PC-9 (cell line): ENCODE data around the gene SEMA3B. TPM values are rescaled to one million over a fixed set of nuclear protein-coding genes. Genes with fewer than 3 reads are reported as not detected.
A peak's percentile ranks its signal among the peaks of the same experiment; 100 is the strongest.

ENCODE experiments used
- BruUV-seq: library from RNA; stranded (reverse); fragments of 400-500 nt; replicated peaks from 2 replicates; lab custom pipeline; 2021; lab: Mats Ljungman, UMichigan
- CTCF ChIA-PET: fragments of 300-600 bp; sonication (Branson Sonifier 250); formaldehyde crosslinking; loops from one replicate; lab custom pipeline; 2022; ENCODE audit warnings: antibody characterized with exemption; lab: Charles Lee
- POLR2A ChIA-PET: fragments of 300-600 bp; sonication (Branson Sonifier 250); formaldehyde crosslinking; loops from one replicate; lab custom pipeline; 2022; ENCODE audit warnings: antibody characterized with exemption; ENCODE audit not compliant: unreplicated experiment; lab: Charles Lee
- DNase-seq, 2 experiments: peaks; one replicate each; pipeline versions ENCODE4 v3.0.0 to v3.0.0-alpha.2; 2015 to 2022; ENCODE audit warnings: mixed read lengths in 1 of 2
- H2AFZ ChIP-seq: fragments of 200-600 bp; sonication (generic); 2 replicates; pipeline ENCODE4 v1.8.1; 2017; ENCODE audit warnings: antibody characterized with exemption
- H3F3A ChIP-seq: fragments of 200-600 bp; sonication (generic); 2 replicates; pipeline ENCODE4 v1.8.1; 2017; ENCODE audit warnings: antibody characterized with exemption, mild to moderate bottlenecking, low read depth; ENCODE audit not compliant: insufficient read depth
- H3K27ac ChIP-seq: fragments of 200-600 bp; sonication (generic); 2 replicates; pipeline ENCODE4 v1.6.1; 2016; ENCODE audit warnings: mixed run types
- H3K27me3 ChIP-seq: fragments of 200-600 bp; sonication (generic); 2 replicates; pipeline ENCODE4 v1.6.1; 2016; ENCODE audit warnings: low read depth, mixed run types; ENCODE audit not compliant: insufficient read depth
- H3K36me3 ChIP-seq: fragments of 200-600 bp; sonication (generic); 2 replicates; pipeline ENCODE4 v1.6.1; 2016; ENCODE audit warnings: low read depth, mixed run types
- H3K4me1 ChIP-seq: fragments of 200-600 bp; sonication (generic); replicated peaks from 2 replicates; pipeline ENCODE4 v1.6.1; 2016; ENCODE audit warnings: mixed run types; ENCODE audit not compliant: insufficient read depth
- H3K4me2 ChIP-seq: fragments of 200-600 bp; sonication (generic); 2 replicates; pipeline ENCODE4 v1.6.1; 2017; ENCODE audit warnings: mixed run types
- H3K4me3 ChIP-seq: fragments of 200-600 bp; sonication (generic); 2 replicates; pipeline ENCODE4 v1.6.1; 2016; ENCODE audit warnings: mixed run types
- H3K79me2 ChIP-seq: fragments of 200-600 bp; sonication (generic); 2 replicates; pipeline ENCODE4 v1.6.1; 2017; ENCODE audit warnings: low read depth, mixed run types
- H3K9me2 ChIP-seq: fragments of 200-600 bp; sonication (generic); 2 replicates; pipeline ENCODE4 v1.8.1; 2017; ENCODE audit warnings: mild to moderate bottlenecking; ENCODE audit not compliant: insufficient read depth
- H3K9me3 ChIP-seq: fragments of 200-600 bp; sonication (generic); 2 replicates; pipeline ENCODE4 v1.8.1; 2016; ENCODE audit warnings: low read depth; ENCODE audit not compliant: insufficient read depth
- H4K20me1 ChIP-seq: fragments of 200-600 bp; sonication (generic); 2 replicates; pipeline ENCODE4 v1.8.1; 2017; ENCODE audit not compliant: insufficient read depth
- CTCF ChIP-seq: fragments of 200-600 bp; sonication (generic); conservative IDR thresholded peaks from 2 replicates; pipeline ENCODE4 v1.6.1; 2017; ENCODE audit warnings: mixed run types, antibody characterized with exemption, mild to moderate bottlenecking, moderate library complexity
- EZH2 ChIP-seq: fragments of 200-600 bp; sonication (generic); IDR thresholded peaks from 2 replicates; pipeline ENCODE4 v1.8.0; 2017; ENCODE audit warnings: antibody characterized with exemption, low read depth
- intact Hi-C: fragments of 100-400 bp; cut with micrococcal nuclease; formaldehyde crosslinking; loops from one replicate; pipeline ENCODE4 v1.10.0; 2022; ENCODE audit not compliant: unreplicated experiment
- total RNA-seq: library from RNA; stranded (reverse); gene quantifications from 2 replicates; pipeline ENCODE4 v1.2.3, GENCODE V29; 2021

Gene SEMA3B
- total RNA-seq, 1 experiment from 2014 or later = 52.4 TPM

- Histone ChIP-seq H3K27me3 (no peaks in the 10 kb centered on the region), H3K27ac (peak overlapping the region; percentile 86)
- intact Hi-C loops = loop anchor here (2.0 to 5.0 kb wide), 5 partner anchors 27 to 341 kb away; partner anchors contain the start of genes GNAI2, HYAL3 and NAA80
Observed at GRCh38 chr3:50263478-50264382, 5.2 kb upstream of the SEMA3B start.

GRCh38 chr3:50264383-50264963, 4.5 kb upstream of the SEMA3B start:
- POLR2A ChIA-PET = interaction anchor here (0.6 to 1.2 kb wide), 8 partner anchors 18 to 347 kb away, joined by 3 to 9 read pairs (median 6); partner anchors contain the start of genes CISH, HYAL3, IFRD2 and MON1A
- intact Hi-C loops = loop anchor here (2.0 to 5.0 kb wide), 5 partner anchors 28 to 340 kb away; partner anchors contain the start of genes GNAI2, HYAL3 and NAA80
- BruUV-seq = no TSS peak

More at GRCh38 chr3:50263478-50264382, 5.2 kb upstream of the SEMA3B start:
- H3K4me2 ChIP-seq = peak overlapping the region; percentile 59
- H4K20me1 ChIP-seq = no peaks in the 10 kb centered on the region
- peaks cover 42% of the 10 kb centered on the region for H3K4me1 ChIP-seq
- H3K79me2 ChIP-seq = no peaks in the 10 kb centered on the region
- no peak for DNase-seq
- H3K36me3 ChIP-seq = no peaks in the 10 kb centered on the region
- H3K9me2 ChIP-seq = no peaks in the 10 kb centered on the region
- TSS peak; percentile 29 for BruUV-seq
- H3F3A ChIP-seq = peaks cover 28% of the 10 kb centered on the region; the same call in 1 of the 2 replicates
- TF ChIP-seq CTCF = no peak
- TF ChIP-seq EZH2 = no peak
- POLR2A ChIA-PET = interaction anchor here (0.6 to 1.2 kb wide), 5 partner anchors 8 to 334 kb away, joined by 3 to 6 read pairs (median 3); partner anchors contain the start of genes HYAL3, MON1A and NAA80
- H3K9me3 ChIP-seq = no peaks in the 10 kb centered on the region
- H2AFZ ChIP-seq = no peak overlapping the region
- no peak overlapping the region for H3K4me3 ChIP-seq
- CTCF ChIA-PET = interaction anchor here (0.6 to 1.2 kb wide), 4 partner anchors 15 to 60 kb away, joined by 3 to 10 read pairs (median 6); partner anchors contain the start of gene IFRD2

More at GRCh38 chr3:50264383-50264963, 4.5 kb upstream of the SEMA3B start:
- Histone ChIP-seq H3K4me1 (peaks cover 46% of the 10 kb centered on the region), H3K79me2 (no peaks in the 10 kb centered on the region), H3K27me3 (no peaks in the 10 kb centered on the region), H4K20me1 (no peaks in the 10 kb centered on the region), H3K4me2 (peak overlapping the region; percentile 59), H3K4me3 (no peak overlapping the region; the same call in 1 of the 2 replicates), H2AFZ (no peak overlapping the region), H3K27ac (peak overlapping the region; percentile 86), H3K9me3 (no peaks in the 10 kb centered on the region), H3K9me2 (no peaks in the 10 kb centered on the region), H3F3A (peaks cover 33% of the 10 kb centered on the region; the same call in 1 of the 2 replicates), H3K36me3 (no peaks in the 10 kb centered on the region)
- CTCF ChIA-PET = interaction anchor here (0.6 to 1.2 kb wide), 8 partner anchors 11 to 101 kb away, joined by 3 to 10 read pairs (median 5); partner anchors contain the start of gene IFRD2
- peak; percentile 87 to 92 for DNase-seq
- TF ChIP-seq CTCF (no peak), EZH2 (no peak)
